Uterus (tissue), 4 donors: ENCODE data around the gene COL6A3. TPM values are rescaled to one million over a fixed set of nuclear protein-coding genes. Genes with fewer than 3 reads are reported as not detected.
"Not testable (repeated sequence)": the region's sequence is repeated elsewhere in the genome, so short reads cannot be mapped to it uniquely, and the experiment has no call there.

ENCODE experiments used
- DNase-seq, 2 donors: peaks; one replicate each; pipeline ENCODE4 v3.0.0-alpha.2; 2019 to 2020
- H3K27ac ChIP-seq, 2 donors: fragments of 200-600 bp; sonication (generic); 1 replicate in 1 of 2; 2 replicates in 1 of 2; pipeline ENCODE4 v1.5.1; 2016 to 2018
- H3K27me3 ChIP-seq, 2 donors: fragments of 200-600 bp; sonication (generic); one replicate each; pipeline ENCODE4 v1.5.1; 2018 to 2019; ENCODE audit warnings: control low read depth in 1 of 2
- H3K36me3 ChIP-seq, 2 donors: fragments of 200-600 bp; sonication (generic); one replicate each; pipeline ENCODE4 v1.5.1; 2019; ENCODE audit warnings: control low read depth in 1 of 2
- H3K4me1 ChIP-seq, 2 donors: fragments of 200-600 bp; sonication (generic); one replicate each; pipeline ENCODE4 v1.5.1; 2018 to 2019; ENCODE audit warnings: control low read depth in 1 of 2
- H3K4me3 ChIP-seq, 2 donors: fragments of 200-600 bp; sonication (generic); 1 replicate in 1 of 2; 2 replicates in 1 of 2; pipeline ENCODE4 v1.5.1; 2018 to 2019; ENCODE audit warnings: mild to moderate bottlenecking in 1 of 2
- H3K9me3 ChIP-seq, 2 donors: fragments of 200-600 bp; sonication (generic); one replicate each; pipeline ENCODE4 v1.5.1; 2019; ENCODE audit warnings: control low read depth in 1 of 2
- POLR2A ChIP-seq, 2 donors: fragments of 450-650 bp; IDR thresholded peaks; one replicate each; pipeline ENCODE4 v1.6.1; 2016; ENCODE audit warnings: antibody characterized with exemption in 2 of 2, mild to moderate bottlenecking in 1 of 2, moderate library complexity in 1 of 2
- intact Hi-C: fragments of 100-400 bp; cut with DNase I; formaldehyde crosslinking; loops from one replicate; pipeline ENCODE4 v1.15.1; 2023; ENCODE audit warnings: low total_unique reads
- total RNA-seq, 4 donors: library from RNA; depleted of rRNA in 3 of 4; stranded (reverse); fragments of >200 nt in 3 of 4; gene quantifications; one replicate each; pipeline versions ENCODE4 v1.1.0 to v1.2.4, GENCODE V29; 2014 to 2023
- TF ChIP-seq, protein P1 (sequence below), 4 experiments: fragments of 200-600 bp in 2 of 4; fragments of 450-650 bp in 2 of 4; sonication (generic) in 2 of 4; IDR thresholded peaks; one replicate each; pipeline ENCODE4 v1.5.1; 2016 to 2019; ENCODE audit warnings: antibody characterized with exemption in 4 of 4, mild to moderate bottlenecking in 2 of 4, moderate library complexity in 1 of 4
- donor health status: DM: yes; HTN: yes; CAD: no.

Gene COL6A3
- total RNA-seq, 4 donors from 2014 or later, result 164 to 1,719 (median 447) TPM

DNA sequence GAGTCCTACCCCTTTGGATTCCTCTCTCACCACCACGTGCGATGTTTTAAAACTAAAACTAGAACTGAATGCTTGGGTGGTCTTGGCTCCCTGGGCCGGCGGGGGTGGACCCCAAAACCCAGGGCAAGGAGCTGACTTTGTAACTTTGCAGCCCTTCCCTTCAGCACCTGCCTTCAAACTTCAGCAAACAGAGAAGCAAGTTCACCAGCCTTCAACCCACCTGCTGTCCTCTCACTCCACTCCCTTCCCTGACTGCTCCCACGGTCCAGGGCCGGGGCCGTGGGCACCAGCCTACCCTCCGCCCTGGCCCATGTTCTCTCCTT is 54.5 kb downstream of the COL6A3 start:
- TF ChIP-seq, protein P1, sequence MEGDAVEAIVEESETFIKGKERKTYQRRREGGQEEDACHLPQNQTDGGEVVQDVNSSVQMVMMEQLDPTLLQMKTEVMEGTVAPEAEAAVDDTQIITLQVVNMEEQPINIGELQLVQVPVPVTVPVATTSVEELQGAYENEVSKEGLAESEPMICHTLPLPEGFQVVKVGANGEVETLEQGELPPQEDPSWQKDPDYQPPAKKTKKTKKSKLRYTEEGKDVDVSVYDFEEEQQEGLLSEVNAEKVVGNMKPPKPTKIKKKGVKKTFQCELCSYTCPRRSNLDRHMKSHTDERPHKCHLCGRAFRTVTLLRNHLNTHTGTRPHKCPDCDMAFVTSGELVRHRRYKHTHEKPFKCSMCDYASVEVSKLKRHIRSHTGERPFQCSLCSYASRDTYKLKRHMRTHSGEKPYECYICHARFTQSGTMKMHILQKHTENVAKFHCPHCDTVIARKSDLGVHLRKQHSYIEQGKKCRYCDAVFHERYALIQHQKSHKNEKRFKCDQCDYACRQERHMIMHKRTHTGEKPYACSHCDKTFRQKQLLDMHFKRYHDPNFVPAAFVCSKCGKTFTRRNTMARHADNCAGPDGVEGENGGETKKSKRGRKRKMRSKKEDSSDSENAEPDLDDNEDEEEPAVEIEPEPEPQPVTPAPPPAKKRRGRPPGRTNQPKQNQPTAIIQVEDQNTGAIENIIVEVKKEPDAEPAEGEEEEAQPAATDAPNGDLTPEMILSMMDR (IDR thresholded peaks at IDR 0.05), result no peak
- TF ChIP-seq POLR2A (IDR thresholded peaks at IDR 0.05), result no peak
- Histone ChIP-seq H3K4me1 (no peaks in the 10 kb centered on the region), H3K4me3 (no peak overlapping the region), H3K9me3 (no peaks in the 10 kb centered on the region), H3K36me3 (no peaks in the 10 kb centered on the region), H3K27ac (peak overlapping the region; percentile 63 to 83), H3K27me3 (no peaks in the 10 kb centered on the region)
- intact Hi-C loops, result no loop called here
- no peak for DNase-seq

DNA sequence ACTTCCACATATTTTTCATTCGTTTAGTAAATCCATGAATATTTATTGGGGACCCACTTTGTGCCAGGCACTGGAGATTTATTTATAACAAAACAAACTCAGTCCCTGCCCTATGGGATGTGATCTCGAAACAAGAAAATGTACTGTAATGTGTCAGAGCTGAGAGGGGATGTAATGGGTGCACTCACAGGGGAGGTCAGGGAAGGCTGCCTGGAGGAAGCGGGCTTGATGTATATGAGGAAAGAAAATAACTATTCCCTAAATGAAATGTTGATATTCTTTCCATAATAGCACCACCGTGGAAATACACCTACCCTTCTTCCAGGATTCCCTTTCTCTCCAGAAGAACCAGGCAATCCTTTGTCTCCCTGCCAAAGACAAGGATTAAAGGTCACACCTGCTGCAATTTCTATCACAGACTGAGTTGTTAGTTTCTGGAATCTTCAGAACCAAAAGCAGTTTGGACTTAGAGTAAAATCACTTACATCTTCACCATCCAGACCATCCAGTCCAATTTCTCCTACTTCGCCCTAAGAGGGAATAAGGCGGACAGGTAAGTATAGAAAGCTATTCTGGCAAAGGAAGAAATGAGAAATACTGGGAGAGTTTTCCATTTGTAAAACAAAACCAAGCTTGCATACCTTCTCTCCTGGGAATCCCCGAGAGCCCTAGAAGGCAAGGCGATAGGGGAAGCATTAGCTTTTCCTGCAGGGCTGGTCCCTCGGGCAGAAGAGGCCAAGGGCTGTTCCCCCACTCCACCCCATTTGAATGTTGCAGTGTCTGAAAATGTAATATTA is 55.0 kb downstream of the COL6A3 start:
- DNase-seq, result no peak
- intact Hi-C loops, result no loop called here
- H3K9me3 ChIP-seq, result no peaks in the 10 kb centered on the region
- peak overlapping the region; percentile 63 to 83 for H3K27ac ChIP-seq
- no peak overlapping the region for H3K4me3 ChIP-seq
- TF ChIP-seq, protein P1 (IDR thresholded peaks at IDR 0.05), result no peak
- no peak for TF ChIP-seq POLR2A (IDR thresholded peaks at IDR 0.05)
- no peaks in the 10 kb centered on the region for H3K27me3 ChIP-seq
- H3K4me1 ChIP-seq, result no peaks in the 10 kb centered on the region
- no peaks in the 10 kb centered on the region for H3K36me3 ChIP-seq

DNA sequence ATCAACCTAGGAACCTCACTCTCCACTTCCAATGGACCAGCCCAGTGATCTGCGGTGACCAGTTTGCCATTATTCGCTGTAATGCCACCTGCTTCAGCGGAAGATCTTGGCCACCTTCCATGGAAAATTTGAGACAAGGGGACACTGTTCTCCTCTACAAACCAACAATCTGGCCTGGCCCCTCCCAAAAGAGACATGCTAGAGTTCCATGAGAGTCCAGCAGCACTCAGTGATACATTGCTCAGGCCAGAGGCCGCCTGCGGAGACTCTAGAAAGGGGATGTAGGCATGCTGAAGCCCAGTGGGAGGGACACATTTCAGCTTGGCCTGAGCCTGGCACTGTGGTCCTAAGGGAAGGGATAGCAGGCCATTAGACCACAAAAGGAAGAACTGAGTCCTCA is 58.3 kb downstream of the COL6A3 start:
- no peaks in the 10 kb centered on the region for H3K9me3 ChIP-seq
- peak overlapping the region; percentile 69 to 83 for H3K27ac ChIP-seq
- peaks cover 0 to 5% of the 10 kb centered on the region in 2 donors for H3K4me1 ChIP-seq
- no peaks in the 10 kb centered on the region for H3K27me3 ChIP-seq
- TF ChIP-seq, protein P1 (IDR thresholded peaks at IDR 0.05), result no peak
- no peak for TF ChIP-seq POLR2A (IDR thresholded peaks at IDR 0.05)
- no peak overlapping the region for H3K4me3 ChIP-seq
- no peak for DNase-seq
- intact Hi-C loops, result no loop called here
- no peaks in the 10 kb centered on the region for H3K36me3 ChIP-seq

DNA sequence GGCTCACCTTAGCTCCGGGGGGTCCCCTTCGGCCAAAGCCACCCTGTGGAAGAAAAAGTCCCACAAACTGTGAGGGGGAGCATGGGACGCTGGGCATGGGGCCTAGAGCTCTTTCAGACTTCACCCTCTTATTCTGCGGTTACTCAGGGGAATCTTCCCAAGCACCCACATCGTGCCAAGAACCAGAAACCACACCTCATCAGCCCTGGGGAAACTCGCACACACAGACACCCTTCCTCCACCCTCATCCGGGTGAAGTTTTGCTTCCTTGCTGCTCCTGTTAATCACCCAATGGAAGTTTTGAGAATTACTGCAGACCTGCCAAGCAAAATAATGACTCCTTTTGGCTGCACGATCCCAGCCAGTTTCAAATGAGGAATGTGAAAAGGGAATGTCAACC is 59.1 kb downstream of the COL6A3 start:
- H3K4me1 ChIP-seq, result peaks cover 0 to 5% of the 10 kb centered on the region in 2 donors
- no peak for TF ChIP-seq POLR2A (IDR thresholded peaks at IDR 0.05)
- TF ChIP-seq, protein P1 (IDR thresholded peaks at IDR 0.05), result no peak
- peak overlapping the region; percentile 69 to 83 for H3K27ac ChIP-seq
- H3K27me3 ChIP-seq, result no peaks in the 10 kb centered on the region
- H3K9me3 ChIP-seq, result no peaks in the 10 kb centered on the region
- H3K36me3 ChIP-seq, result no peaks in the 10 kb centered on the region
- intact Hi-C loops, result no loop called here
- no peak overlapping the region for H3K4me3 ChIP-seq
- DNase-seq, result no peak

DNA sequence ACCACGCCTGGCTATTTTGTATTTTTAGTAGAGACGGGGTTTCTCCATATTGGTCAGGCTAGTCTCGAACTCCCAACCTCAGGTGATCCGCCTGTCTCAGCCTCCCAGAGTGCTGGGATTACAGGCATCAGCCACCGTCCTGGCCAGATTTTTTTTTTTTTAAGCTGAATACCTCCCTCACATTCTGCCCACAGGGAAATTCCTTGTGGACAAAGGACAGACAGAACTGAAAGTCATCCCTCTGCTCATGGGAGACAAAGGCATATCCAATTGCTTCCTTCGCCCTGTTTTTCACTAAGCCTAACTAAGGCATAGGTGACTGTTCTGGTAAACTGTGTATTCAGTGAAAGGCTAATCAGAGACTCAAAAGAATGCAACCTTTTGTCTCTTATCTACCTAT is 59.8 kb downstream of the COL6A3 start:
- DNase-seq, intact Hi-C loops, H3K4me1 ChIP-seq, H3K4me3 ChIP-seq, H3K9me3 ChIP-seq, H3K36me3 ChIP-seq, H3K27me3 ChIP-seq: not testable (repeated sequence)
- peak overlapping the region; percentile 69 to 83 for H3K27ac ChIP-seq
